HG03108 (cell line): ENCODE data around the gene RPS5.

Experiments
- ATAC-seq: cut with Tn5 transposase; IDR thresholded peaks from one replicate; pipeline ENCODE4 v1.9.1; 2021; ENCODE audit warnings: moderate library complexity; ENCODE audit not compliant: unreplicated experiment

The RPS5 gene

DNA sequence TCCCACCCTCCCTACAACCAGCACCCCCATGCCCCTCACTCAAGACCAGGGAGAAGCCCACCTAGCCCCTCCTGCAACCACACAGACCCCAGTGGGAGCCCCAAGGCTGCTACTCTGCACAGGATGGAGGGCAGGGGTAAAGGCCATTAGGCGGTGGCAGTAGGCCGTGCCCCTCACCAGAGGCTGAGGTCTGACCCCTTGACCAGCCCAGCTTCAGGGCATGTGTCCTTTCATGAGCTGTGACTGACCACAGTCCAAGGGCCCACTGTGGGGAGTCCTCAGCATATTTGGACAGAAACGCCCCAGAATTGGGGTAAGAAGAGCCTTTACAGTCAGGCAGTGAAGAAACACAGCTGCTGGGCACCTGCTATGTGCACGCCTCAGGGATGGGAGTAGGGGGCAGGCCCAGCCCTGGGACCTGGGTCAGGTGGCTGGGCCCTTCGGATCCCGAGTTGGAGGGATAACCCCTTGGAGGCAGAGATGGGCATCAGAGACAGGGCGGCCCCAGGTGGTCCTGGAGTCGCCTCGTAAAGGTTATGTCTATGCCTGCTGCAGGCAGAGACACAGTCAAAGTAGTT, 1.7 kb upstream of the RPS5 start:
- no peak for ATAC-seq

DNA sequence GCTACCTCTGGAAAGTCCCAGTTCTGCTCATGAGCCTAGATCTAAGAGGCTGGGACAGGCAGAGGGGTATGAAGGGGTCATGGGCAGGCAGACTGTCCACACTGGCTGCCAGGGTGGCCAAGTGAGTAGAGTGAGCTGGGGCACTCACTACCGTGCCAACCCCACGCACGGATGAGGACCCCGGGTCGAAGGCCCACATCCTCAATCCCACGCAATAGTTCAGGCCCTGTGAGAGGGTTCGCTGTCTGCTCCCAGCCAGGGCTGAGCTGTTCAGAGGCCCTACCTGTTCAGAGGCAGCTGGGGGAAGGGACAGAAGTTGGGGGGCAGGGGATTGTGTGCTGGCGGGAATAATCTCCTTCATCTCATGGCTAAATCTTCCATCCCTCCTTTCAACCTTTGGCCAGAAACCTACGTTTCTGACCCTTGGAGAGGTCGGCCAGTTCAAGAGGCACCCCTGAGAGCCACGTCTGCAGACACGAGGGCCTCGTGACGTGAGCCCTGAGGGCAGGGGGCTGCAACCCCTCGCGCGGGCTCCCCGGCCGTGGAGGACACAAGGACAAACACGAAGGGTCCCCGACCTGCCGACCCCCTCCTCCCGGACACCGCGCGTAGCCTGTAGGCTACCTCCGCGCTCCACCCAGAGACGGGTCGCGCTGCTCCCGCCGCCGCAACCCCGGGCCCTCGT, 1.0 kb upstream of the RPS5 start:
- peak; percentile 5 for ATAC-seq

DNA sequence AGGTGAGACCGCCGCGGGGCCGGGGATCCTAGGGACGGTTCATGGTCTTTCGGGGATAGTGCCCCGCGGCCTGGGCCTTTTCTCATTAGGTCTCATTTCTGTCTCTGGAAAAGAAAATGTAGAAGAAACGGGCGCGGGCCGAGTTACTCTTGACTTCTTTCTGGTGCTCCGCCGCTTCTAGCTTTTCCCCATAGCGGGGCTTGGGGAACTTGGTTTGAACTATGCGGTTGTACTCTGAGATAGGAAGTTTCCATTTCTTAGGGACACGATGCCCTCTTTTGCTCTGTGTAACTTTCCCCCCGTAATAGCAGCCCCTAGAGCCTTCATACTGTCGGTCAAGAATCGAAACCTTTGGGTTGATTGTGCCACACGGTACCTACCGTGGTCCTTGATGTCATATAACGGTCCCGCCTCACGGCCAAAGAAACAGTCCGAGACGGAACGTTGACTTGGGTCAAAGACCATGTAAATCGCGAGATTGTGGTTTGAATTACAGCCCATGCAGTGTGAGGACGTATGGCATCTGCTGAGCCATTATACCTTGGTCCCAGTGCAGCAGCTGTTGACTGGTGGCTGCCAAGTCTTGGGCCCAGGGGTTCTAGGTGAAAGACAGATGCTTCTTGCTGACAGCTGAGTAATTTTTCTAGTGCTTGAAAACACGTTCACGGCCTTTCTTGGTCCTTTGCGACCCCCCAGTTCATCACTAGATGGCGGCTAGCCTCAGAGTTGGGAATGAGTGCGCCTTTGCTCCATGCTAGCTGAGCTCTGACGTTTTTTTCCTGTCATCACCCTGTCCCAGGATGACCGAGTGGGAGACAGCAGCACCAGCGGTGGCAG, 487 bp downstream of the RPS5 start:
- ATAC-seq, result no peak

DNA sequence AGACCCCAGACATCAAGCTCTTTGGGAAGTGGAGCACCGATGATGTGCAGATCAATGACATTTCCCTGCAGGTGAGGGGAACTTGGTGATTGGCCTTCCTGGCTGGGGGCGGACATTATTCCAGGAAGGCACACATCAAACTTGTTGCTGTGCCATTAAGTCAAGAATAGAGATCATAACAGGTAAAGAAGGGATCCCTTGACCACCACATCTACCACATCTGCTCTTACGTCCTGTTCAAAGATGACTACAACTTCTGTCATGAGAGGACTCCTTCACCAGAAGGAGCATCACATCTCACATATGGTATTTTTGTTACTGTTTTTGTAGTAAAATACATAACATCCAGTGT, 1.1 kb downstream of the RPS5 start:
- ATAC-seq, result no peak

DNA sequence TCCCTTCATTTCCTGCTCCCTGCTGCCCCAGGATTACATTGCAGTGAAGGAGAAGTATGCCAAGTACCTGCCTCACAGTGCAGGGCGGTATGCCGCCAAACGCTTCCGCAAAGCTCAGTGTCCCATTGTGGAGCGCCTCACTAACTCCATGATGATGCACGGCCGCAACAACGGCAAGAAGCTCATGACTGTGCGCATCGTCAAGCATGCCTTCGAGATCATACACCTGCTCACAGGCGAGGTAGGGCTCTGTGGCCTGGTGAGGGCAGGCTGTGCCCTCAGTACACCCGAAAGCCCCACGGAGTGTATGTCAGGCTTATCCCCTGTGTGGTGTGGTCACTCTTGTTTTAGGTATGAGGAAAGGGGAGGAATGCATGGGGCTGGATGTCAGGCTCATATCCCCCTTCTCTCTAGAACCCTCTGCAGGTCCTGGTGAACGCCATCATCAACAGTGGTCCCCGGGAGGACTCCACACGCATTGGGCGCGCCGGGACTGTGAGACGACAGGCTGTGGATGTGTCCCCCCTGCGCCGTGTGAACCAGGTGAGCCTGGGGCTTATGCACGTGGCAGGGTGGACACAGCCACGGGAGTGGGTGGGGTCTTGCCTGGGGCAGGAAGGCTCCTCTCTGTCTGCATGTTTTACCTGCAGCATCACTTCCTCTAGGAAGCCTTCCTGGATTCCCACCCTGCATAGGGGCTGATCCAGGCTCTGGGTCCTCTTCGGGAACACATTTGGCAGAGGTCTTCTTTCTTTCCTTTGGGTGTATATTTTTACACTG, 6.1 kb downstream of the RPS5 start:
- ATAC-seq, result no peak

DNA sequence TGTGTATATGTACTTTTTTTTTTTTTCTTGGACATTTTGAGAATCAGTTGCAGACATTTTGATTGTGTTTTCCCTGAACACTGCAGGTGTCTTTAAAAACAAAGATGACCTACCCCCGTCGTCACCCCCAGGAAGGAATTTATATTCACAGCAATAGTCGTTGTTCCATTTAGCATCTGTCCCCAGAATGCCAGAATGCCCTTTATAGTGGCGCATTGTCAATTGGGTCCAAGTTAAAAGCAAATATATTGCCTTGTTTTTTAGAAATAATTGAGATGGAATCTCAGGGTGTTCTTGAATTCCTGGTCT, 6.6 kb downstream of the RPS5 start:
- no peak for ATAC-seq

DNA sequence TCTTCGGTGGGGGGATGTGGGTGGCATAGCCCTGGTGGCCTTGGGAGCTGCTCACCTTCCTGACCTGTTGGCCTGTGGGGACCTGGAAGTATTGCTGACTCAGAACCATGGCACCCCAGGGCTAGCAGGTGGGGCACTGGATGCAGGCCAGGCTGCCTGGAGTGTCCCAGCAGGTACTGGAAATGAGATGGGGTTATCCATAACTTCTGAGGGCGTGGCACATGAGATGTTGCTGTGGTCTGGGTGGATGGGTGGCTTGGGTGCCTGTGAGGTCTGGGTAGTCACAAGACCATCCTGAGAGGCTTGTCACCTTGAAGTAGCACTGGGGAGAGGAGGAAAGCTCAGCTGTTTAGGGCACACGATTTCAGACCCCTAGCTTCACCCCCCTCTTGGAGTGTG, 7.8 kb downstream of the RPS5 start:
- ATAC-seq, result no peak

DNA sequence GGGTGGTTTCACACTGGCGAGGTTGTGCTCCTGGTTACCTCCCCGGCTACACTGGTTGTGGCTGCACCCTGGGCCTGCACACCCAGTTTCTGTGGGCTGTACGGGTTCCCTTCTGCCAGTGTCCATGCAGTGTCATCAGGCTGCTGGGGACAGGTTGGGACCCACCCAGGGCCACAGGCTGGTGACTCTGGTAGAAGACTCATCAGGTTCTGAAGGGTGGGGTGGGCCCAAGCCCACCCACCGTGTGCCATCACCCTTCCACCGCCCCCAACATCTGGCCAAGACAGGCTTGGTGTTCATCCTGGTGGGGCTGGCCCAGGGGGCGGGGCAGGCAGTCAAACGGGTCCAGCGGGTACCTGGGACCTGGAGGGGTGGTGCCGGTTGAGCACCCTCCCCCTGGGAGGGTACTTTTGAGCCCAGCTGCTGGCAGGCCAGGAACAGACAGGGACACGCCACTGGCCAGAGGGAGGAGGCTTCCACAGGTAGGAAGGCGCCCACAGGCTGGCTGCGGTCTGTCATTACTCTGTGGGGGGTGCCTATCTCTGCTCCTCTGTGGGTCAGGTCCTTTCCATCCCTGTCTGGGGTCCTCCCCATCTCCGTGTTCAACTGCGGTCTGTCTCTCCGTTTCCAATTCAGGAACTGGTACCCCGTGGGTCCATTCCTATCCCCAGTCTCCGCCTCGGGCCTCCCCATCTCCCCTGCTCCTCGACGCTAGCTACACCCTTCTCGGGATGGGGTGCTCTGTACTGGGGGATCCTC, 8.3 kb downstream of the RPS5 start, which contains the start of gene RNF225:
Gene RNF225, plus strand, starts transcription at position 437 of the 759 bp plus-strand sequence. CDS start 434 bp downstream, outside the sequence.
- no peak for ATAC-seq

DNA sequence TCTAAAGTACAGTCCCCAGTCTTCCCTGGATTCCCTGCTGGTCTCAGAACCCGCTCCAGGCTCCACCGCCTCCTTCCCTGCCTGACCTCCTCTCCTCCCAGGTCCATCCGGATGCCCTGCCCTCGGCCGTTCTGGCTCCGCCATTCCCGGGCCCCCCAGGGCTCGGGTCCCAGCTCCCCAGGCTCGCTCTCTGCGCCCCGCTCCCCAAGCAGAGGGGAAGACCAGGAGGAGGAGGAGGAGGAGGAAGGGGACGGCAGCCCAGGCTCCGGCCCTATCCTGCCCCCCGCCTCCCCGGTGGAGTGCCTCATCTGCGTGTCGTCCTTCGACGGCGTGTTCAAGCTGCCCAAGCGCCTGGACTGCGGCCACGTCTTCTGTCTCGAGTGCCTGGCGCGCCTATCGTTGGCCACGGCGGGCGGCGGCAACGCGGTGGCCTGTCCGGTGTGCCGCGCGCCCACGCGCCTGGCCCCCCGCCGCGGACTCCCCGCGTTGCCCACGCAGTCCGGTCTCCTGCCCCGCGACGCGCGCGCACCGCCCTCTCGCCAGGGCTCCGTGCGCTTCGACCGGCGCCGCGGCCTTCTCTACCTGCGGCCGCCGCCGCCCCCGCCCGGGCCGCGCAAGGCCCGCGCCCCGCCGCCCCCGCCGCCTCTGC, 9.0 kb downstream of the RPS5 start:
- no peak for ATAC-seq

DNA sequence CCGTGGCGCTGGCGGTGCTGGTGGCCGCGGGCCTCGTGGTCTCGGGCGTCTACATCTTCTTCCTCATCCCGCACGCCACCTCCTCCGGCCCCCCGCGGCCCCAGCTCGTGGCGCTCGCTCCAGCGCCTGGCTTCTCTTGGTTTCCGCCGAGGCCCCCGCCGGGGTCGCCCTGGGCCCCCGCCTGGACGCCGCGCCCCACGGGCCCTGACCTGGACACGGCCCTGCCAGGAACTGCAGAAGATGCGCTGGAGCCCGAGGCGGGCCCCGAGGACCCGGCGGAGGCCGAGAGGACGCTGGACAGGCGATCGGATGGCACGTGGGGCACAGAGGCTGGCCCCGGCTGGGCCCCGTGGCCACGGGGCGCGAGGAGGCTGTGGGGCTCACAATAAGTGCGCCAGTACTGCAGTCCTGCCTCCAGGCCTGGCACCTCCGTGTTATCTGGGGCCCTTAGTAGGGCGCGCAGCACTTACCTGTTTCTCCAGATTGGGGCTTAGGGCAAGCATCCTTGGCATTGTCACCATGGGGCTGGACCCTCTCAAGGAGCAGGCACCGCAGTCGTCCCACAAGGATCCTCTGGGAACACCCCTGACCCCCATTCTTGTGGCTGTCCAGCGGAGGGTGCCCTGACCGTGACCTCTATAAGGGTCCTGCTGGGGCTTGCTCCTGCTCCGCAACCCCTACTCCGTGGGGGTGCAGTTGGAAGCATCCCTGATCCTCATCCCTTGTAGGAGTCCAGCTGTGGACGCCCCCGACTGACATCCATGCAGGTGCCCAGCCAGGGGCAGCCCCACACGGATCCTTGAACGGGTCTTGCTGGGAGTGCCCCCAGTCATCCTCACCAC, 9.8 kb downstream of the RPS5 start:
- no peak for ATAC-seq

DNA sequence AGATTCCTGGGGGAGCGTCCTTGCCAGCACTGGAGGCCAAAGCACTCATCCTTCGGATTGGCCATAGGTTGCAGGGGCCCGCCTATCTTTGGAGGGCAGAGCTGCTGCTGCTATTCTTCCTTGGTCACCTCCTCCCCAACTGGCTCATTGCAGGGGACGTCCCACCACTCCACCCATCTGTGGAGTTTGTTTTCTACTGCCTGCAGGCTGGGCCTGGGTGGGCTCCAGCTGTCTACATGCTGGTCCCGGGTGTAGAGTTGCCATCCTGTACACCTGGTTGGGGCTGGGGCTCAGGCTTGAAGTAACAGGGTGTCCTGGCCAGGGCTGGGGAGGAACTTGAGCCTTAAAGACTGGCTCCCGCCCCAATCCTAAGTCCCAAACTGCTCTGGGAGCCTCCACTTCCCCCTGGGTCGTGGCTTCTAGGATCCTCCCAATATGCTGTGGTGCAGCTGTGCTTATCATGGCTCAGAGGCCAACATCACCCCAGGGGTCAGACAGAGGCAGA, 10.5 kb downstream of the RPS5 start:
- ATAC-seq, result no peak

DNA sequence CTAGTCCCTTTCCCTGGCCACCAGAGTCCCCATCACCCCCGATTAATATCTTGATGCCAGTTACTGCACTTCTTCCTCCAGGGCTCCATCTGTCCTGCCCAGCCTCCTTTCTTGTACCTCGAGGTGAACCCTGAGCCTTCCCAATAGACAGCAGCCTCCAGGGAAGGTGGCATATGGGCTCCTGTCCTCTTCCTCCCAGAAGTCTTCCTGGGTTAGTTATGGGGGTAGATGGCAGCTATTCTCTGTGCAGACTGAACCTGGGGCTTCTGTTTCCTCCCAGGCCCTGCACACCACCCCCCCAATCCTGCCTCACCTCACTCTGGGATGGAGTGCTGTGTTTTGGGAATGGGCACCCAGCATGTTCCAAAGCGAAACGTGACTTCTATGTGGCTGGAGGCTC, 11.0 kb downstream of the RPS5 start:
- ATAC-seq, result no peak

DNA sequence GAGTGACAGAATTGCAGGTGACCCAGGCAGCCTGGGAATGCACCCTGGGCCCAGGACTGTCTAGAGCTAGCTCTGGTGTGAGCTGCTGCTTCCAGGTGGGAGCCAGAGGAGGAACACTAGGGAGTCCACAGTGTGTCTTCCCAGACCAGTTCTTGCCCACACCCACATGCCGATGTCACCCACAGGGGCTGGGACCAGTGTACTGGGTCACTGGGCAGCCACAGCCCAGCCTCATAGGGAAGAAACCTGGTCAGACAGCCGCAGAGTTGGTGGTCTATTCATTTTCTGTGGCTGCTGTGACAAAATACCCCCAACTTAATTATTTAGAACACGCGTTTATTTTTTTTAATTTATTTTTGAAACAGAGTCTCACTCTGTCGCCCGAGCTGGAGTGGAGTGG, 11.5 kb downstream of the RPS5 start:
- ATAC-seq, result no peak

DNA sequence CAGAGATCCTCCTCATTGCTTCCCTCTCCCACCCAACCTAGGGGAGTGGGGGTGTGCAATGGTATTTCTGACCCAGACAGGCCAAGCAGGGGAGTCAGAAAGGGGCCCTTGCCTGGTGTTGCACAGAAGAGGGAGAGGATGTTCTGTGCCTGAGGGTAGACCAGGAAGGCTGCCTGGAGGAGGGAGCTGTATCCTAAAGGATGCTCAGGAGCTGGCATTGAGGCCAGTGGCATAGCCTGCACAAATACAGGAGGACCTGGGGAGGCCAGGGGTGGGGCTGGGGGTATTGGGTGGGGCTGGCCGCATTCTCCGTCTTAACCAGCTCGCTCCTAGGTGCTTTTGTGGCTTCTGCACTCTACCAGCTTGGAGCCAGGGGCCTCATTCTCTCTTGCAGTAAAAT, 12.8 kb downstream of the RPS5 start:
- no peak for ATAC-seq

DNA sequence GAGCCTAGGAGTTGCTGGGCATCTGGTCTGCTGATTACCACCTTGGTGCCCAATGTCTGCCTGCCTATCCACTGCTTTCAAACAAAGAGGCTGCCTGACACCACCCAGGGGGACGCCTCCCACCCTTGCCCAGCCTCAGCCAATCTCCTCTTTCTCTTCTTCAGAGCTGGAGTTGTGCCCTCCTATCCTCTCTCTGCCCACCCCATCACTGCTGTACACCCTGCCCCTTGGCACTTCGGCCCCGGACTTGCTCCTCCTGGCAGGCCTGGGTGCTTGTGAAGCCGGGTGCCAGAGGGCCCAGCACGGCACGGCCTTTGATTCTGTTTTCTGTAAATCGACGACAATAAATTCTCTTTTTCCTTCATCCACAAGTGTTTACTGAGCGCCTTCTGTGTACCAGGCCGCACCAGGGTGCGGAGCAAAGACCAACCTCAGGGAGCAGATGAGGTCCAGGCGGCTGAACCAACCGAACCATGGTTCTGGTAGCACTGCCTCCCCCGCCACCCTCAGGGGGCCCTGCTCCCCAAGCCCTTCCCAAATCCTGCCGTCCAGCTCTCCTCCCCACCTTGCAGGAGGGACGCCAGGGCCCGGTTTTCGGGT, 13.3 kb downstream of the RPS5 start:
- ATAC-seq, result no peak

DNA sequence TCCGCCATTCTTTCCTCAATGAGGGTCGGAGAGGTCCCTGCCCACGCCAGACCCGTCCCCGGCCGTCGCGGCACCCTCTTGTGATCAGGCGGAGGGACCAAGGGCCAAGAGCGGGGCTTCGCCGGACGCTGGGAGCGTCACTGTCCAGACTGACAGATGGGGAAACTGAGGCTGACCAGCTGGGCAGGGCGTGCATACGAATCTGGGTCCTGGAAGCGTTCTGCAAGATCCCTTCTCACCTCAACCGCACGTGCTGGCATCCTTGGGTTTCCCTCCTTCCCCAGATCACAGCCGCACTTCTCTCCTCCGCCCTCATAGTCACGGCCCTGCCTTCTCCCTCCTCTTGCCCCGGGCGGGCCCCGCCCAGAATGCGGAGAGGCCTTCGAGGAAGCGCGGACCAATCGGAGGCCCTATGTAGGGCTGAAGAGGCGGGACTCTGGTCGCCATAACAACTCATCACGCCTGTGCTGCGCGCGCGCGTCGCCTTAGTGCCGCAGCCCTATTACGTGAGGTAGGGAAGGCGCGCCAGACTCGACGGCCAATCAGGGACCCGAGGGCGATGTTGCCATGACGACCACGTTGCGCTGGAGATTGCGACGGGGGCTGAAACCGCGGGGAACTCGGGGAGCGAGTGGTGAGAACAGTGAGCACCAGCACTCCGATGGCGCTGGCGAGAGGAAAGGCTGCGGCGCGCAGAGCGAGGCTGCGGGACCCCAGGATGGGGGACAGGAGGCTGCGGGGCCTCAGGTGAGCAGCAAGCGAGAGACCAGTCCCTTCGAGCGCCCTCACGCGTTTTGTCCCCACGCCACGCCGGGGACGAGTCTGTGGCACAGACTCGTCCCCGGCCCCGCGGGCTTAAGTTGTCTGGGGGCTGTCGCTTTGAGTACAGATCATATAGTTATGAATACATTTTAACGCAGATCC, 14.1 kb downstream of the RPS5 start:
- peak; percentile 98 for ATAC-seq

DNA sequence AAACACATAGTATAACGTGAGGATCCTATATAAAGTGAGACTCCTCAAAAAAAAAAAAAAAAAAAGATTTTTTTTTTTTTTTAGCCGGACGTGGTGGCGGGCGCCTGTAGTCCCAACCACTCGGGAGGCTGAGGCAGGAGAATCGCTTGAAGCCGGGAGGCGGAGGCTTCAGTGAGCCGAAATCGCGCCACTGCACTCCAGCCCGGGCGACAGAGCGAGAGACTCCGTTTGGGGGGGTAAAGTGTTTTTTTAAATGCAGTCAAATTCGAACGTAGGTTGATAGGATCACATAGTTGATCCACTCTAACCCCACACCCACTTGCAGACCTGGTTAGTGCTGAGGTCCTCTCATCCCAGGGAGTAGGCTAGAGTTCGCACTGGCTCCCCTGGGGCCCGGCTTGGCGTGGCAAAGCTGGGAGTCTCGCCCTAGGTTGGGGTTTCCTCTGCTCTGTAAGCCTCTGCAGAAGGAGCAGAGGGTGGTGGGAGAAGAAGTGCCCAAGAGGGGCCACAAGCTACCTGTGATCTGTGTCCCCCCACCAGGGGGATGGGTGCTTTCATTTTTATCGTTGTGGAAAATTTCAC, 14.9 kb downstream of the RPS5 start:
- ATAC-seq, result no peak
